ENCODE measurements around the gene WT1.

The WT1 gene

GRCh38 chr11:32437495-32438345 lies 2.4 kb upstream of the WT1 start:
- Histone ChIP-seq H3K27me3 (ENCODE audit: control insufficient read depth, insufficient read depth, low read length) (peaks cover 94% of the 10 kb centered on the region), H3K4me1 (ENCODE audit: control insufficient read depth, insufficient read depth, low read length) (peaks cover 12% of the 10 kb centered on the region), H3K4me3 (ENCODE audit: low read length) (no peak overlapping the region), H3K9me3 (ENCODE audit: control insufficient read depth, low read length) (no peaks in the 10 kb centered on the region), H3K9ac (ENCODE audit: low read length) (no peak overlapping the region), H3K36me3 (ENCODE audit: control insufficient read depth, insufficient read depth, low read length) (no peaks in the 10 kb centered on the region)

- no peak overlapping the region for H3K4me3 ChIP-seq (ENCODE audit: low read length)
- no peaks in the 10 kb centered on the region for H3K36me3 ChIP-seq (ENCODE audit: control insufficient read depth, insufficient read depth, low read length)
- no peak overlapping the region for H3K9ac ChIP-seq (ENCODE audit: low read length)
- peaks cover 98% of the 10 kb centered on the region for H3K27me3 ChIP-seq (ENCODE audit: control insufficient read depth, insufficient read depth, low read length)
- H3K4me1 ChIP-seq (ENCODE audit: control insufficient read depth, insufficient read depth, low read length): peaks cover 12% of the 10 kb centered on the region
- no peaks in the 10 kb centered on the region for H3K9me3 ChIP-seq (ENCODE audit: control insufficient read depth, low read length)
Measured at GRCh38 chr11:32436751-32437494, 1.6 kb upstream of the WT1 start.

GRCh38 chr11:32435942-32436750 lies 807 bp upstream of the WT1 start:
- H3K9ac ChIP-seq (ENCODE audit: low read length): no peak overlapping the region

DNA sequence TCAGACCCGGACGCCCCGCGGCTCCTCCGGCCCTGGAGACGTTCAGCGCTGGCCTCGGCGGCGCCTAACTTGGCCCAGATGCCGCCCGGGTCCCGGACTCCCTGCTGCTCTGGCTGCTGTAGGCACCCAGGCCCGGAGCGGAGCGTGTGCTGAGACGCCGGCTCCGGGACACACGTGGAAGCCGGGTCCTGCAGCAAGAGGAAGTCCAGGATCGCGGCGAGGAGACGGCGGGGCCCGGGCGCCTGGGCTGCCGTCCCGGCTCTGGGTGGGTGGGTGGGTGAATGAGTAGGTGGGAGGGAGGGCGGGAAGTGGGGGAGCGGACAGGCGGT lies 223 bp downstream of the WT1 start:
- H3K9me3 ChIP-seq (ENCODE audit: control insufficient read depth, low read length): no peaks in the 10 kb centered on the region
- H3K36me3 ChIP-seq (ENCODE audit: control insufficient read depth, insufficient read depth, low read length): no peaks in the 10 kb centered on the region
- H3K9ac ChIP-seq (ENCODE audit: low read length): no peak overlapping the region
- peaks cover 12% of the 10 kb centered on the region for H3K4me1 ChIP-seq (ENCODE audit: control insufficient read depth, insufficient read depth, low read length)
- no peak overlapping the region for H3K4me3 ChIP-seq (ENCODE audit: low read length)
- H3K27me3 ChIP-seq (ENCODE audit: control insufficient read depth, insufficient read depth, low read length): peaks cover 98% of the 10 kb centered on the region

More at GRCh38 chr11:32435942-32436750, 807 bp upstream of the WT1 start:
- peaks cover 98% of the 10 kb centered on the region for H3K27me3 ChIP-seq (ENCODE audit: control insufficient read depth, insufficient read depth, low read length)
- H3K4me1 ChIP-seq (ENCODE audit: control insufficient read depth, insufficient read depth, low read length): peaks cover 12% of the 10 kb centered on the region
- no peaks in the 10 kb centered on the region for H3K36me3 ChIP-seq (ENCODE audit: control insufficient read depth, insufficient read depth, low read length)
- no peak overlapping the region for H3K4me3 ChIP-seq (ENCODE audit: low read length)
- H3K9me3 ChIP-seq (ENCODE audit: control insufficient read depth, low read length): no peaks in the 10 kb centered on the region

- Histone ChIP-seq H3K4me3 (ENCODE audit: low read length) (no peak overlapping the region), H3K4me1 (ENCODE audit: control insufficient read depth, insufficient read depth, low read length) (peaks cover 12% of the 10 kb centered on the region), H3K27me3 (ENCODE audit: control insufficient read depth, insufficient read depth, low read length) (peaks cover 98% of the 10 kb centered on the region)
Measured at GRCh38 chr11:32434356-32435151, 785 bp downstream of the WT1 start.

DNA sequence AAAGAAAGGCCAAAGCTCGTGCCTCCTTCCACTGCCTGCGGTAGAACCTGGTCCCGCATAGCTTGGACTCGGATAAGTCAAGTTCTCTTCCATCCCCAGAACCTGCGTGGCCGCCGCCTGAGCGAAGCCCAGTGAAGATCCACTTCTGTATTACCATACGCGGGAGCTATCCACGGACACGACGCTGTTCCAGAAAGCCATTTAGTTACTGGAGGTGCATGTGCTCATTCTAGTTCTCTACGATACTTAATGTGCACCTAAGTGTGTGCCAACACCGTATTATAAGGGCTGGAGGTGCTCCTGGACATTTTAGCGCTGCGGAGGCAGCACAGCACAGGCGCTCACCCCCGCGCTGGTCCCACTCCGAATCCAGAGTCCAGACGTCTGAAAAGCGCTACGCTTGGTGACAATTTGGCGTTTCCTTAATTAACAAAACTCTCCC lies 1.4 kb downstream of the WT1 start:
- Histone ChIP-seq H3K36me3 (ENCODE audit: control insufficient read depth, insufficient read depth, low read length) (no peaks in the 10 kb centered on the region), H3K4me1 (ENCODE audit: control insufficient read depth, insufficient read depth, low read length) (peaks cover 12% of the 10 kb centered on the region), H3K9ac (ENCODE audit: low read length) (no peak overlapping the region), H3K4me3 (ENCODE audit: low read length) (no peak overlapping the region), H3K27me3 (ENCODE audit: control insufficient read depth, insufficient read depth, low read length) (peaks cover 98% of the 10 kb centered on the region), H3K9me3 (ENCODE audit: control insufficient read depth, low read length) (no peaks in the 10 kb centered on the region)

More at GRCh38 chr11:32434356-32435151, 785 bp downstream of the WT1 start:
- no peaks in the 10 kb centered on the region for H3K36me3 ChIP-seq (ENCODE audit: control insufficient read depth, insufficient read depth, low read length)
- no peaks in the 10 kb centered on the region for H3K9me3 ChIP-seq (ENCODE audit: control insufficient read depth, low read length)
- no peak overlapping the region for H3K9ac ChIP-seq (ENCODE audit: low read length)

GRCh38 chr11:32433101-32433913 lies 2.0 kb downstream of the WT1 start:
- H3K9ac ChIP-seq (ENCODE audit: low read length): no peak overlapping the region
- H3K9me3 ChIP-seq (ENCODE audit: control insufficient read depth, low read length): no peaks in the 10 kb centered on the region
- no peak overlapping the region for H3K4me3 ChIP-seq (ENCODE audit: low read length)
- no peaks in the 10 kb centered on the region for H3K36me3 ChIP-seq (ENCODE audit: control insufficient read depth, insufficient read depth, low read length)
- peaks cover 98% of the 10 kb centered on the region for H3K27me3 ChIP-seq (ENCODE audit: control insufficient read depth, insufficient read depth, low read length)
- H3K4me1 ChIP-seq (ENCODE audit: control insufficient read depth, insufficient read depth, low read length): peaks cover 12% of the 10 kb centered on the region

- peaks cover 98% of the 10 kb centered on the region for H3K27me3 ChIP-seq (ENCODE audit: control insufficient read depth, insufficient read depth, low read length)
- H3K4me3 ChIP-seq (ENCODE audit: low read length): no peak overlapping the region
- H3K9me3 ChIP-seq (ENCODE audit: control insufficient read depth, low read length): no peaks in the 10 kb centered on the region
- peaks cover 12% of the 10 kb centered on the region for H3K4me1 ChIP-seq (ENCODE audit: control insufficient read depth, insufficient read depth, low read length)
- no peak overlapping the region for H3K9ac ChIP-seq (ENCODE audit: low read length)
- H3K36me3 ChIP-seq (ENCODE audit: control insufficient read depth, insufficient read depth, low read length): no peaks in the 10 kb centered on the region
Measured at GRCh38 chr11:32432565-32432964, 2.8 kb downstream of the WT1 start.

DNA sequence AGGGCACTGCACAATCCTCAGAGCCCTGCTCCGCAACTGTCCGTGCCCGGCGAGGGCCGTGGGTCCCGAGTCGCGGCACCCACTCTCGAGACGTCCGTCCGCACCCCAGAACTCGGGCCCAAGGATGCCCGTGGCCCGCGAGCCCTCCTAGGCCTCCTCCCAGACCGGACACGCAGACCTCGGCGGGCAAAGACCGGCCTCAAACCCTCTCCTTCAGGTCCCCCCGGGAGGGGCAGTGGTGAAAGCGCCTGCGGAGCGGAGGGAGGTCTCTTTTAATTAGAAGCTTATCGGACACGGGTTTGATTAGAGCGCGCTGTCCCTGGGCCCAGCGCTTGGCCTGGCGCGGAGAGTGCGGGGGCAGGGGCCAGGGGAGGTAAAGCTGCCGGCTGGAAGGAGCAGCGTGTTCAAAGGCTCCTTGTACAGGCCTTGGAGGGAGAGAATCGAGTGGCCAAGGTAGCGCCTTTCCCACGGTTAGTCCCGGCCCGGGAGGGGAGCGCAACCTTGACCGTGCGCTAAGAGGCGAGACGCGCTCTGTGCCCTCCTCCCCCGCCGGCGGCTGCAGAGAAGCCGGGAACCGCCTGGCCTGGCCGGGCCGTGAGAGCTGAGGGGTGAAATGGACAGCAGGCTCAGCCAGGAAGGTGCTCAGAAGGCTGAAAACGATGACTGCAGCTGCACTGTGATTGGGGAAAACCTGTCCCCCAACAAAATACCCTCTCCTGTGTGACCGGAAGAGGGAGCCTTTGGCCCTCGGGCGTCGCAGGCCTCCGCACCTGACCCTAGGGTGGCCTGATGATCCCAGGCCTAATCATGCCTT lies 4.6 kb downstream of the WT1 start:
- Histone ChIP-seq H3K9me3 (ENCODE audit: control insufficient read depth, low read length) (no peaks in the 10 kb centered on the region), H3K4me3 (ENCODE audit: low read length) (no peak overlapping the region), H3K4me1 (ENCODE audit: control insufficient read depth, insufficient read depth, low read length) (peaks cover 15% of the 10 kb centered on the region), H3K36me3 (ENCODE audit: control insufficient read depth, insufficient read depth, low read length) (no peaks in the 10 kb centered on the region), H3K9ac (ENCODE audit: low read length) (no peak overlapping the region), H3K27me3 (ENCODE audit: control insufficient read depth, insufficient read depth, low read length) (peaks cover 98% of the 10 kb centered on the region)

GRCh38 chr11:32429477-32429876 lies 5.9 kb downstream of the WT1 start:
- no peaks in the 10 kb centered on the region for H3K9me3 ChIP-seq (ENCODE audit: control insufficient read depth, low read length)
- peaks cover 11% of the 10 kb centered on the region for H3K4me1 ChIP-seq (ENCODE audit: control insufficient read depth, insufficient read depth, low read length)
- H3K9ac ChIP-seq (ENCODE audit: low read length): no peak overlapping the region
- H3K36me3 ChIP-seq (ENCODE audit: control insufficient read depth, insufficient read depth, low read length): no peaks in the 10 kb centered on the region
- H3K4me3 ChIP-seq (ENCODE audit: low read length): no peak overlapping the region
- H3K27me3 ChIP-seq (ENCODE audit: control insufficient read depth, insufficient read depth, low read length): peaks cover 95% of the 10 kb centered on the region

Measured in mucosa of stomach (tissue), 1 donor.